Measurements from ENCODE around the gene RELA. TPM values are rescaled to one million over a fixed set of nuclear protein-coding genes. Genes with fewer than 3 reads are reported as not detected.

Gene RELA
- total RNA-seq, 1 donor from 2014 or later: 8.7 TPM

- peak; percentile 100 for DNase-seq (ENCODE audit: low read depth in 2 of 2)
Observed at GRCh38 chr11:65615229-65615949, 47.3 kb downstream of the RELA start, which contains the start of gene PCNX3. PCNX3 (plus strand) TSS chr11:65615776; CDS start chr11:65616312, 536 bp downstream.

GRCh38 chr11:65613091-65613928, 49.4 kb downstream of the RELA start:
- no peak for DNase-seq (ENCODE audit: low read depth in 2 of 2)

GRCh38 chr11:65612691-65613090, 50.0 kb downstream of the RELA start:
- DNase-seq (ENCODE audit: low read depth in 2 of 2): no peak

- DNase-seq (ENCODE audit: low read depth in 2 of 2): peak in 1 of 2 donors; percentile 77
Observed at GRCh38 chr11:65611758-65612603, 50.7 kb downstream of the RELA start.

- peak; percentile 63 to 91 for DNase-seq (ENCODE audit: low read depth in 2 of 2)
Observed at GRCh38 chr11:65611028-65611757, 51.5 kb downstream of the RELA start.

GRCh38 chr11:65610404-65610803, 52.3 kb downstream of the RELA start:
- no peak for DNase-seq (ENCODE audit: low read depth in 2 of 2)

- no peak for DNase-seq (ENCODE audit: low read depth in 2 of 2)
Observed at GRCh38 chr11:65609665-65610064, 53.1 kb downstream of the RELA start.

- no peak for DNase-seq (ENCODE audit: low read depth in 2 of 2)
Observed at GRCh38 chr11:65609229-65609628, 53.5 kb downstream of the RELA start.

- no peak for DNase-seq (ENCODE audit: low read depth in 2 of 2)
Observed at GRCh38 chr11:65607614-65608426, 54.9 kb downstream of the RELA start.

GRCh38 chr11:65606876-65607613, 55.7 kb downstream of the RELA start:
- peak in 1 of 2 donors; percentile 78 for DNase-seq (ENCODE audit: low read depth in 2 of 2)

- DNase-seq (ENCODE audit: low read depth in 2 of 2): no peak
Observed at GRCh38 chr11:65604258-65604657, 58.5 kb downstream of the RELA start.

Other genes starting within 250 kb of the RELA start
- 23.7 and 88.5 TPM in 2 replicates for gene NEAT1, start 240.1 kb downstream of the RELA start, total RNA-seq
- 1,844 and 2,565 TPM in 2 replicates for gene MALAT1, start 163.9 kb downstream of the RELA start, total RNA-seq
- 41.8 and 55.9 TPM in 2 replicates for gene SCYL1, start 137.8 kb downstream of the RELA start, total RNA-seq
- 13.1 and 41.7 TPM in 2 replicates for gene LTBP3, start 104.6 kb downstream of the RELA start, total RNA-seq
- gene ZNRD2, start 92.4 kb downstream of the RELA start, total RNA-seq: 37.6 and 37.7 TPM in 2 replicates
- 12.2 and 23.8 TPM in 2 replicates for gene FAM89B, start 90.4 kb downstream of the RELA start, total RNA-seq
- gene EHBP1L1, start 86.9 kb downstream of the RELA start, total RNA-seq: 2.5 and 4.7 TPM in 2 replicates
- under 0.01 and 0.13 TPM in 2 replicates for gene KCNK7, start 67.1 kb downstream of the RELA start, total RNA-seq
- 57.1 and 78.8 TPM in 2 replicates for gene MAP3K11, start 48.7 kb downstream of the RELA start, total RNA-seq
- gene PCNX3, start 47.1 kb downstream of the RELA start, total RNA-seq: 10.4 and 17.6 TPM in 2 replicates
- 54.0 and 56.0 TPM in 2 replicates for gene SIPA1, start 24.8 kb downstream of the RELA start, total RNA-seq
- 37.6 and 38.4 TPM in 2 replicates for gene KAT5, start 49.3 kb upstream of the RELA start, total RNA-seq
- 39.8 and 42.6 TPM in 2 replicates for gene RNASEH2C, start 57.9 kb upstream of the RELA start, total RNA-seq
- 6.2 and 11.9 TPM in 2 replicates for gene AP5B1, start 118.1 kb upstream of the RELA start, total RNA-seq
- not detected in 2 replicates for gene OVOL1, start 124.1 kb upstream of the RELA start, total RNA-seq
- 0.13 and 0.51 TPM in 2 replicates for gene SNX32, start 171.0 kb upstream of the RELA start, total RNA-seq
- gene CFL1, start 195.3 kb upstream of the RELA start, total RNA-seq: 976 and 1,057 TPM in 2 replicates
- 32.6 and 37.8 TPM in 2 replicates for gene MUS81, start 197.5 kb upstream of the RELA start, total RNA-seq
- 11.2 and 44.4 TPM in 2 replicates for gene EFEMP2, start 209.9 kb upstream of the RELA start, total RNA-seq
- gene CTSW, start 216.9 kb upstream of the RELA start, total RNA-seq: 0.13 TPM in 2 replicates
- 157 and 195 TPM in 2 replicates for gene FIBP, start 225.6 kb upstream of the RELA start, total RNA-seq
- 40.7 and 49.3 TPM in 2 replicates for gene CCDC85B, start 227.8 kb upstream of the RELA start, total RNA-seq
- 2.1 and 3.8 TPM in 2 replicates for gene FOSL1, start 237.5 kb upstream of the RELA start, total RNA-seq

All from dermis microvascular lymphatic vessel endothelial cell (primary cell).